GM21526 (cell line): ENCODE results near the gene CDC42BPA.
"Not testable (repeated sequence)": the region's sequence is repeated elsewhere in the genome, so short reads cannot be mapped to it uniquely, and the experiment has no call there.

Experiments
- ATAC-seq: cut with Tn5 transposase; IDR thresholded peaks from one replicate; pipeline ENCODE4 v1.9.1; 2021; ENCODE audit warnings: moderate library complexity; ENCODE audit not compliant: unreplicated experiment, low FRiP score

CDC42BPA gene, protein sequence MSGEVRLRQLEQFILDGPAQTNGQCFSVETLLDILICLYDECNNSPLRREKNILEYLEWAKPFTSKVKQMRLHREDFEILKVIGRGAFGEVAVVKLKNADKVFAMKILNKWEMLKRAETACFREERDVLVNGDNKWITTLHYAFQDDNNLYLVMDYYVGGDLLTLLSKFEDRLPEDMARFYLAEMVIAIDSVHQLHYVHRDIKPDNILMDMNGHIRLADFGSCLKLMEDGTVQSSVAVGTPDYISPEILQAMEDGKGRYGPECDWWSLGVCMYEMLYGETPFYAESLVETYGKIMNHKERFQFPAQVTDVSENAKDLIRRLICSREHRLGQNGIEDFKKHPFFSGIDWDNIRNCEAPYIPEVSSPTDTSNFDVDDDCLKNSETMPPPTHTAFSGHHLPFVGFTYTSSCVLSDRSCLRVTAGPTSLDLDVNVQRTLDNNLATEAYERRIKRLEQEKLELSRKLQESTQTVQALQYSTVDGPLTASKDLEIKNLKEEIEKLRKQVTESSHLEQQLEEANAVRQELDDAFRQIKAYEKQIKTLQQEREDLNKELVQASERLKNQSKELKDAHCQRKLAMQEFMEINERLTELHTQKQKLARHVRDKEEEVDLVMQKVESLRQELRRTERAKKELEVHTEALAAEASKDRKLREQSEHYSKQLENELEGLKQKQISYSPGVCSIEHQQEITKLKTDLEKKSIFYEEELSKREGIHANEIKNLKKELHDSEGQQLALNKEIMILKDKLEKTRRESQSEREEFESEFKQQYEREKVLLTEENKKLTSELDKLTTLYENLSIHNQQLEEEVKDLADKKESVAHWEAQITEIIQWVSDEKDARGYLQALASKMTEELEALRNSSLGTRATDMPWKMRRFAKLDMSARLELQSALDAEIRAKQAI (N-terminal part only)

DNA sequence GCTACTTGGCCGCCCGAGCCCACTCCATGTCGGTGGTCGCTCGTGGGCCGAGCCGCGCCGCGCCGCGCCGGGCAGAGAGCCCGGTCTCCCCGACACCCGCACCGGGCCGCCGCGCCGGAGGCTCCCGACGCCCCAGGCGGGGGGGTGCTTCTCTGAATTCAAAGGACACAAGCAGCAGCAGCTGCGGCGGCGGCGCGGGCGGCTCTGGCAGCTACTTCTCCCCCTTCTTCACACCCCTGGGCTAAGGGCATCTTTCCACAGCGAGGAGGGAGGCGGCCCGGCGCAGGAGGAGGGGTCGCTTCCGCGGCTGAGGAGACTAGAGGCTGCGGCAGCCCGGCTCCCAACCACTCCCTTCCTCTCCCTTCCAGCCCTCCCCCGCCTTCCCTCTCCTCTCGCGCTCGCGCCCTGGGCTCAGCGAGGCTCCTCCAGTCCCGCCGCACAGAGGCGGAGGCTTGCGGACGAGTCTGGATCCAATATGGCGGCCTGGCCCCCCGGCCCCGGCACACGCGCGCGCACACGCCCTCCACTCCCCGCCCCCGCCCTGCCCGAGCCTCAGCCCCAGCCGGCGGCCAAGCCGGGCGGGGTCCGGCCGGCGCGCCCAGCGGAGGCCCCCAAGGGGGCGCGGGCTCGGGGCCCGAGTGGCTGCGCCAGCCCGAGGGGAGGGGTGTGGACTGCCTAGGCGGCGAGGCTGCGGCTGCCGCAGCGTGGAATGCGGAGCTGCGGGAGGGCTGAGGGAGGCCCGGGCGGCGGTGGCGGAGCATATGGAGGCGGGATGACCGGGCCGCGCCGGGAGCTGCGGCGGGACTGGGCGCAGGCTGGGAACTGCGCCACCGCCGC lies at the start of gene CDC42BPA:
TSS of gene CDC42BPA (minus strand) at position 477 of the 837 bp plus-strand sequence. CDS start 1,310 bp downstream, outside the sequence.
- no peak for ATAC-seq

DNA sequence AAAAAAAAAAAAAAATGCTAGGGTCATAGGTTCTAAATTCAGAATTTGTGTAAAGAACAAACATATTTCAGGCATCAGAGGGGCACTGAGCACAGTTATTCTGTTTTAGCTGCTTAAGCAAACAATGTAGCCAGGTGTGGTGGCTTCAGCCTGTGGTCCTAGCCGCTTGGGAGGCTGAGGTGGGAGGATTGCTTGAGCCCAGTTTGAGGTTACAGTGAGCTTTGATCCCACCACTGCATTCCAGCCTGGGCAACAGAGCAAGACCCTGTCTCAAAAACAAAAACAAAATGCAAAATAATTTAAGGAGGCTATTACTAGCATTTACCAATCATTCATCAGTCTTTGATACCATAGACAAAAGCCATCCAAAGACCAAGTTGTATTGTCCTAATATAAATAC lies 49.7 kb upstream of the CDC42BPA start:
- no peak for ATAC-seq

DNA sequence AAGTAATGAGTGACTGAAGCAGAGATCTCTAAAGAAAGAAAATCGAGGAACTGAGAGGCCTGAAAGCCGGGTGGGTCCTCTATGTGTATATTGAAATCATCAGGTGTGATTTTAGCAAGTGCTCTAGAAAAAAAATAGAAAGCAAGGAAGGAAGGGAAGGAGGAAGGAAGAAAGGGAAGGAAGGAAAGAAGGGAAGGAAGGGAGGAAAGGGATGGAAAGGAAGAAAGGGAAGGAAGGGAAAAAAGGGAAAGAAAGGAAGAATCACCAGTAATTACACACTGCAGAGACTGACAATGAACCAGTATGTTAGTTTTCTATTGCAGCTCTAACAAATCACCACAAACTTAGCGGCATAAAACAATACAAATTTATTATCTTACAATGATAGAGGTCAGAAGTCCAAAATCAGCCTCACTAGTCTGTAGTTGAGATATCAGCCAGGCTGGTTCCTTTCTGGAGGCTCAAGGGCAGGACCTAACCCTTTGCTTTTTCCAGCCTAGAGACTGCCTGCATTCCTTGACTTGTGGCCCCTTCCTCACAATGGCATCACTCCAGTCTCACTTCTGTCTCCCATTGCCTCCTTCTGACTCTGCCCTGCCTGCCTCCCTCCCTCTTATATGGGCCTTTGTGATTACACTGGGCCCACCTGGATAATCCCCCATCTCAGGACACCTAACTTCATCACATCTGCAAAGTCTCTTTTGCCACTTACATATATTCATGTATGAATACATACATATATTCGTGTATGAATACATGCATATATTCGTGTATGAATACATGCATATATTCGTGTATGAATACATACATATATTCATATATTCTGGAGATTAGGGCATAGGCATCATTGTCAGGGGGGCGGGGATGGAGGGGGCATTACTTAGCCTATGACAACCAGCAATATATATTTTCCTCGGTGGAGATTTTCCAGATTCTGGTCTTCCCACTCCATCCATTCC lies 47.5 kb upstream of the CDC42BPA start:
- ATAC-seq, result no peak

DNA sequence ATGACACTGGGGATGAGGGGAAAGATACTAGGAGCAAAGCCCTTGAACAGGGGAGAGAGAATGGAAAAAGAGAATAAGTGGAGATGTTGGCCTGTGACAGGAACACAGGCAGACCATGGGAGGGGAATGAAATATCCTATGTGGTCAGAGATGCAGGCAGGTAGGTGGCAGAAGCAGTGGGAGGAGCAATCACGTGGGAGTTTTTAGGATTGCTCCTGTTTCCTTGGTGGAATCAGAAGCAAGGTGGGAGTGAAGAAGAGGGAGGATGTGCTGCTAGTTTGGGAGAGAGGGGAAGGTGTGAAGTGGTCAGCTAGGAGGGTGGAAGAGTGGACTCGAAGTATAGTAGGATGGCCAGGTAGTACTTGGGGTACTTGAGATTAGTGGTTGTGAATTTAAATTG lies 46.4 kb upstream of the CDC42BPA start:
- no peak for ATAC-seq

DNA sequence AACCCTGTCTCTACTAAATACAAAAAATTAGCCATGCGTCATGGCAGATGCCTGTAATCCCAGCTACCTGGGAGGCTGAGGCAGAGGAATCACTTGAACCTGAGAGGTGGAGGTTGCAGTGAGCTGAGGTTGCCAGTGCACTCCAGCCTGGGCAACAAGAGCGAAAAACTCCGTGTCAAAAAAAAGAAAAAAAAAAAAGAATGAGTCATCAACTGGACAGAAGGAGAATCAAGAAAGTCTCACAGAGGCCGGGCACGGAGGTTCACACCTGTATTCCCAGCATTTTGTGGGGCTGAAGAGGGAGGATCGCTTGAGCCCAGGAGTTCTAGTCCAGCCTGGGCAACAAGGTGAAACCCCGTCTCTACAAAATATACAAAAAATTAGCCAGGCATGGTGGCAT lies 45.5 kb upstream of the CDC42BPA start:
- no peak for ATAC-seq

DNA sequence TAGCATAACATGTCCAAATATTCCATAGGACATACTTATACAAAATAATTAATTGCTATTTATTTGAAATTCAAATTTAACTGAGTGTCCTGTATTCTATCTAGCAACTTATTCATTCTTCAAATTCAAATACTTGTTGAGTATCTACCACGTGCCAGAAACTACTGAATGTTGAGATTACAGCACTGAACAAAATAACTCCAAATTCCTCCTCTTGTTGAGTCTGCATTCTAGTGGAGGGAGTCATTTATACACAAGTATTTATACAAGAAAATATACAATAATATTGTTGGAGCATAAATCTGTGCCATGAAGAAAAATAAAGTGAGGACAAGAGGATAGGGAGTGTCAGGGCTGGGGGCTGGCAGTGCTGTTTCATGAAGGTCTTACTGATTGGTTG lies 43.7 kb upstream of the CDC42BPA start:
- ATAC-seq, result no peak

DNA sequence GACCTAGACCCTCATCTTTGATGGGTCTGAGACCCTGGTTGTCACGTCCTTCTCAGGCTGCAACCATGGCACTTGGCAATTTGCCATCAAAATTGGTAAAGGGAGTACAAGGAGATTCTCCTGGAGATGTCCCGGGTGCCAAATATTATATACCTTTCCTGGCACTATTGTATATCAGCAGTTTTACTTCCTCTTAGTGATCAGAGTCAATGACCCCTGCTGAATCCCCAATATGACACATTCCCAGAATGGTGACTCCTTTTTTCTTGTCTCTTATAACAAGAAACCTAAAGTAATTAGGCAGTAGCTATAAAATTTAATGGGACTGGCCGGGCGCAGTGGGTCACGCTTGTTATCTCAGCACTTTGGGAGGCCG lies 39.6 kb upstream of the CDC42BPA start:
- no peak for ATAC-seq

DNA sequence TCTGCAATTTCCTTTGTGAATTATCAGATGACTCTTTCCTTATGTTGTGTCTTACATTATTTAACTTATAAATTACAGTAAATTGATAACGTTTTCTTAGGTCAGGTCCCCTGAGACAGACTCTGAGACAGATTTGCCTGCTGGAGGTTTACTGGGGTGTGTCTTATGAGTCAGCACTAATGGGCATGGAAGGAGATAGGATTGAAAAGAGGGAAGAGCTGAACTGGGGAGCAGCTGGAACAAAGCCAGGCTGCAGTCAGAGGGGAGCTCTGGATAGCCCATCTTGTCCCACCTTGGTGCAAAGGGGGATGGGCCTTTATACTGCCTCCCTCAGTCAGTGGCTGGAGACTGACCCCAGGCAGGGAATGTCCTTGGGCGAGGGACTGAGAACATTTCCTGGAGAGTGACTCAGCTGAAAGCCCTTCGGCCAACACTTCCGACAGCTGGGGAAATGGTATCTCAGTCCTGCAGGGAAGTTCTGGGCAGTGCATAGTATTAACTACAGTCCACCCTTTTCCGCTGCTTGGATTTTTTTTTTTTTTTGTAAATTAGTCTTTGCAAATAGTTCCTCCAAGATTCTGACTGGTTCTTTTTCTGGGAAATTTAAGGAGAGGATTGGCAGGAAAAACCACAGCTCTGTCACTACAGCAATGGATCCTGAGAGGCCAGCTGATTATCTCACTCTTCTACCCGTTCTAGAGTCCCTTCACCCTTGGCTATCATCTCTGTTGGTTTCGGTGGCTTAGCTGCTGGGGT lies 39.1 kb upstream of the CDC42BPA start:
- no peak for ATAC-seq

DNA sequence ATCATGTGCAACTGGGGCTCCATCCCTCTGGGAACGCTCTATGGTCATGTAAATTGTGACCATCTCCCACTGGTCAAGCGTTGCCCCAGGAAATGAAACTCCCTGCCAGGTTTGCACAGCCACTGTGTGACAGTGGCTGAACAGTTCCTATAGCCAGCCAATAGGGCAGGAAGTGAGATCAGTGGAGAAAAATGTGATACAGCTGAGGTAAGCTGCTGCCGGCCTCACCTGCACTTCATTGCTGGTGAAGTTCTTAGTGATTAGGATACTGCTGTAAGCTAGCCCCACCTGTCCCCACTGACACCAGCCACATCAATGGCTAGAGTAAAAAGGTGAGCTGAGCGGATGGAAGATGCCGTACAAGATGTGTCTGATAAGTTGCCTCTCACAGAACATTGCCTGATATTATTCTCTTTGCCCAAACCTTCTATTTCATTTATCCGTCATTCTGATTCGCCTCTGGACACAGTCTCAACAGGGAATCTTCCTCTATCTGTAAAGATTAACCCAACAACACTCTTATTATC lies 38.4 kb upstream of the CDC42BPA start:
- no peak for ATAC-seq

DNA sequence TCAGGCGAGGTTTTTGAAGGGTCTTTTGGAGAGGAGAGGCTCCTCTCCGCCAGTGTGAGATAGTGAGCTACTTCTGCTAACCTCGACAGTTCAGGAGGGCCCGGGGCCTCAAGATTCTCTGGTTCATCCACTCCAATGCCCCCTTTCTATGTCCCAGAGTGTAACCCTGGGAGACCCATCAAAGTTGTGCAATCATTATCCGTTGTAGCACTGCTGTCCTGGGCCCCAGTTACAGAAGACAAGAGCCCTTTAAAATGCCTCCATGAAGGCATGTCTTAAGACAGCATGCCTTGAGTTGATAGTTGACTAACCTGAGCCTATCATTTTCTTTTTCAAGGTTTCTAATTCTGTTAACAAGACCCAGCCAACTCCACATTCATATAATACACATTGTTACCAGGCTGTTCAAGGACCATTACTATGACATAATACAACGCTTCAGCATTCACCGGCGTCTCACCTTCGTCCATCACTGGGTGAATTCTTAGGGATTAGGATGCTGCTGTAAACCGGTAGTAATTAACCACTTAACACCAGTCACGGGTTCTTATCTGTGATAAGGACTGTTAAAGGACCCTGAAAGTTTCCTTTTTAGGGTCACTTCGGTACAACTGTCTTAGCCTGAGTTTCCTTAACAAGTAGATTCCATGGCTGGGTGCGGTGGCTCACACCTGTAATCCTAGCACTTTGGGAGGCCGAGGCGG lies 37.4 kb upstream of the CDC42BPA start:
- ATAC-seq, result no peak

DNA sequence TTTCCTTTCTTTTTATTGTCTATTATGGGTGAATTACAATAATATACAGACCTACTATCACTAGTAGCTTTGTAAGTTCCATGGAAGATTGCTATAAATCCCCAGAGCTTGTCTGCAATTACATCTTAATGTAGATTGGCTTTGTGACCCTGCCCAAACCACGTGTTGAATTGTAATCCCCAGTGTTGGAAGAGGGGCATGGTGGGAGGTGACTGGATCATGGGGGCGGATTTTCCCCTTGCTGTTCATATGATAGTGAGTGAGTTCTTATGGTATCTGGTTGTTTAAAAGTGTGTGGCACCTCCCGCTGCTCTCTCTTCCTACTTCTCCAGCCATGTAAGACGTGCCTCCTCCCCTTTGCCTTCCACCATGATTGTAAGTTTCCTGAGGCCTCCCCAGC lies 34.9 kb upstream of the CDC42BPA start:
- ATAC-seq, result no peak

DNA sequence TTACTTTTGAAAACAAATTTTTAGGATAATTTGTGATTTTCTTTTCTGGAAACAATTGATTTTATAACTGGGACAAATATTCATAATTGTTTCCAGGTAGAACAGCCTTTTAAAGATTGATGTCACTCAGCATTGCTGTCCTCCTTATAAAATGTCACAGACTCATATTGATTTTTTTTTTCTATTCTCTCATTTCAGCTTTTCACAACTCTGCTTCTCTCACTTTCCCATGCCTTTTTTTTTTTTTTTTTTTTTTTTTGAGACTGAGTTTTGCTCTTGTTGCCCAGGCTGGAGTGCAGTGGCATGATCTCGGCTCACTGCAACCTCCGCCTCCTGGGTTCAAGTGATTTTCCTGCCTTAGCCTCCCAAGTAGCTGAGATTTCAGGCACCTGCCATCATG lies 33.9 kb upstream of the CDC42BPA start:
- not testable (repeated sequence) for ATAC-seq

DNA sequence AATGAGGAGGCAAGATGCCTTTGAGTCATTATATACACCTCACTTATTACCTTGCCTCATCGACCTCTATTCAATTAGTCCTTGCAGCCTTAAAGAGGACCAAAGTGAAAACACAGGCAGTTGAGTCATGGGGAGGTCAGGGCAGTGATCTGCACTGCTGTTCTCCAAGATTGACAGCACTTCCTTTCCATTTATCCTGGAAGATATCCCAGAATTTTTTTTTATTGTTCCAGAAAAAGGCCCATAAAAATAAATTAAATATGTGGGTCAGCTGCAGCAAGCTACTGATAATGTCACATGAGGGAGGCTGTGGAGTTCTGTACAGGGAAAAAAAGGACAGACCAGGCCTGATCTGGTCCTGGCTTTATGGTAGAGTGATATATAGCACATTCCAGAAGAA lies 33.2 kb upstream of the CDC42BPA start:
- no peak for ATAC-seq

DNA sequence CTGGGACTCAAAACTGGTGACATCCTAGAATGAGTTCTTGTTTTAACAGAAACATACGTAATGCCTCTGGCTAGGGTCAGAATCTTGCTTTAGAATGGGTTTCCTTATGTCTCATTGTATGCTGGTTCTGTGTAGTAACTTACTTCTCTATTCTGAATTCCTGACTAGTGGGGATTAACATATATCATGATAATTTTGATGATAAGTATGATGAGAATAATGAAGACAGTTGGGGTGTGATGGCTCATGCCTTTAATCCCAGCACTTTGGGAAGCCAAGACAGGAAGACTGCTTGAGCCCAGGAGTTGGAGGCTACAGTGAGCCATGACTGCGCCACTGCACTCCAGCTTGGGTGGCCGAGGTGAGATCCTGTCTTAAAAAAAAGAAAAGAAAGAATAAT lies 31.7 kb upstream of the CDC42BPA start:
- ATAC-seq, result no peak

DNA sequence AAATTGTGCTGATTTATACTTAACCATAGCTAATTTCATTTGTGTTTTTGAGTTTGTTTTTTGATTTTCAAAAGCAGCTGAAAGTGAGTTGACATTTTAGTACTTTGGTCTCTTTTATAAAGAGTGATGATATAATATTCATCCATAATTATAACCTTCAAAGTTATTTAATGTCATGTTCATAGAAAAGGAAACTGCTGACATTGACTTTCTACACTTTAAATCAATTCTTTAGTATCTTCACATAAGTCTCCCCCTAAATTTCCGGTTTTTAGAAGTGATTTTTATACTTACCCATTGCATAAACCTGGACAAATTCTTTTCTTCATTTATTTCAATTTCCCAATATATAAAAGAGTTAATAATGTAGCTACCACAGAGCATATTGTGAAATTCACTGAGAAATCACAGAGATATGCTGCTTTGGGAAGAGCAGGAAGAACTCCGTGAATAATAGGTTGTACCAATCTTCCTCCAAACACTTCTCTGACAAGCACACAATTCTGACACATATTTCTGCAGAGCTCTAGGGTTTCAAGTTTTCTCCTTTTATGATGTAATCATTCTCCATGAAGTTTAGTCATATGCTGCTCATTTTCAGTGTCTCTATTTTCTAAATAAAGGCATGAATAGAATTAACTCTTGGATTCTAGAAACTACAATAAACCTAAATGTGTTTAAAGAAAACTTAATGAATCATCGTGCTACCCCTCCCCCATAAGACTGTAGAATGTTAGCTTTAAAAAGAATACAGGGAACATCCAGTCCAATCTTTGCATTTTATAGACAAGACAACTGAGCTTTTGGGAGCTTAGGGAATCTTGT lies 25.6 kb upstream of the CDC42BPA start:
- ATAC-seq, result no peak

DNA sequence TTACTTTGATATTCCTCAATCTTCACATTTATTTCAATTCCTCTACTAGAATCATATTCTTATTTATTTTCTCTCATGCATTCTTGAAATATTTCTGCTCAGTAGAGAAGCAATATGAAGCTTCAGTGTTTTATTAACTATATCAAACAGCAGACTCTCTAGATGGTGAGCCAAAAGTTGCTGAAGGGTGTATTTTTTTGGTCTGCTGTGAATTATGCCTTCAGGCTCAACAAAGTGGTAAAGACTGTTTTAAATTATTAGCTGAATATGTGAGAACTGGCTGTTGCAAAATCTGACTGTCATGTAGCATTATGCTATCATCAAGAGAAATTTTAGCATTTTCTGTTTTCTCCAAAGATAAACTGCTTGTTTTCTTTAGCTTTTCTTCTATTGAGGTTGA lies 24.9 kb upstream of the CDC42BPA start:
- no peak for ATAC-seq

DNA sequence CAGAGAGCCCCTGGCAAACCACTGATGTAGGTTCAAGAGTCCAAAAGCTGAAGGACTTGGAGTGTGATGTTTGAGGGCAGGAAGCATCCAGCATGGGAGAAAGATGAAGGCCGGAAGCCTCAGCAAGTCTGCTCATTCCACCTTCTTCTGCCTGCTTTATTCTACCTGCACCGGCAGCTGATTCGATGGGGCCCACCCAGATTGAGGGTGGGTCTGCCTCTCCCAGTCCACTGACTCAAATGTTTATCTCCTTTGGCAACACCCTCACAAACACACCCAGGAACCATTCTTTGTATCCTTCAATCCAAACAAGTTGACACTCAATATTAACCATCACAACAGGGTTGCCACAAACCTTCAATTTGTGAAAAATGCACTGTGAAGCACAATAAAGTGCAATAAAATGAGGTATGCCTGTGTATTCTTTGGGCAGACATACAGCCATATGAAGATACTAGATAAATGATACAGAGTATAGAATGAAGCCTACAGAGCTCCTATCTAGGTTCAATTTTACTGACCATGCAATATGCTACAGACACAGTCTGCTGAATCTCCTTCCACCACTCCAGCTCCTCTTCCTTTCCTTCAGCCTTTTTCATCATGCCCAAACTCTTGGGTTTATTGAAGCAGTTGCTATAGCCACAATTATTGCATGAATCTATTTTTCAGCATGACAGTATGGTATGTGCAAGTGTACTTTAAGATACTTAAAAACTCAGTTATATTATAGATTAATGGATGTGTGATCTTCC lies 24.0 kb upstream of the CDC42BPA start:
- no peak for ATAC-seq
